Kasumi-1 (cell line): ENCODE results near the gene SPNS1.
"Not testable (repeated sequence)": the region's sequence is repeated elsewhere in the genome, so short reads cannot be mapped to it uniquely, and the experiment has no call there.

Experiments
- DNase-seq, 2 experiments: peaks; one replicate each; lab custom pipeline; 2025; lab: John Stamatoyannopoulos, UW

Gene SPNS1

GRCh38 chr16:28951410-28951943, 23.1 kb upstream of the SPNS1 start:
- peak in 1 of 2 experiments; percentile 4 for DNase-seq

- DNase-seq: no peak
These were observed 16.4 kb upstream of the SPNS1 start for GRCh38 chr16:28958216-28958615.

- DNase-seq: no peak
These were observed 15.7 kb upstream of the SPNS1 start for GRCh38 chr16:28958836-28959235.

- DNase-seq: no peak
These were observed 10.5 kb upstream of the SPNS1 start for GRCh38 chr16:28964072-28964471.

GRCh38 chr16:28964496-28964895, 10.1 kb upstream of the SPNS1 start:
- no peak for DNase-seq

- no peak for DNase-seq
These were observed 7.4 kb upstream of the SPNS1 start for GRCh38 chr16:28967156-28967555.

- not testable (repeated sequence) for DNase-seq
These were observed 4.9 kb upstream of the SPNS1 start for GRCh38 chr16:28969696-28970095.

GRCh38 chr16:28974007-28974436, 556 bp upstream of the SPNS1 start:
- DNase-seq: peak; percentile 31 to 46

GRCh38 chr16:28975158-28975599, 601 bp downstream of the SPNS1 start:
- DNase-seq: peak in 1 of 2 experiments; percentile 0

GRCh38 chr16:28977703-28978662, 3.4 kb downstream of the SPNS1 start:
- no peak for DNase-seq

- DNase-seq: not testable (repeated sequence)
These were observed 5.8 kb downstream of the SPNS1 start for GRCh38 chr16:28980330-28980729.

GRCh38 chr16:28980929-28981328, 6.4 kb downstream of the SPNS1 start:
- DNase-seq: no peak

GRCh38 chr16:28981517-28981916, 6.9 kb downstream of the SPNS1 start:
- peak; percentile 3 to 28 for DNase-seq

- DNase-seq: no peak
These were observed 7.8 kb downstream of the SPNS1 start for GRCh38 chr16:28982418-28982817.

GRCh38 chr16:28982949-28983348, 8.4 kb downstream of the SPNS1 start:
- DNase-seq: no peak

GRCh38 chr16:28983644-28984043, 9.1 kb downstream of the SPNS1 start:
- no peak for DNase-seq

- DNase-seq: no peak
These were observed 9.5 kb downstream of the SPNS1 start for GRCh38 chr16:28984091-28984490.

- DNase-seq: peak; percentile 24 to 39
These were observed 10.1 kb downstream of the SPNS1 start, which contains the start of gene LAT for GRCh38 chr16:28984619-28985135. LAT (plus strand) TSS chr16:28985052; CDS start chr16:28985418, 366 bp downstream.

GRCh38 chr16:28985211-28986041, 10.8 kb downstream of the SPNS1 start:
- DNase-seq: no peak

- DNase-seq: no peak
These were observed 11.5 kb downstream of the SPNS1 start for GRCh38 chr16:28986046-28986445.

- DNase-seq: no peak
These were observed 11.9 kb downstream of the SPNS1 start for GRCh38 chr16:28986492-28986891.
